Progenitor cell of endocrine pancreas (in vitro differentiated cells): ENCODE results near the gene GTF2H2. TPM values are rescaled to one million over a fixed set of nuclear protein-coding genes. Genes with fewer than 3 reads are reported as not detected.
A peak's percentile ranks its signal among the peaks of the same experiment; 100 is the strongest.
"Not testable (repeated sequence)": the region's sequence is repeated elsewhere in the genome, so short reads cannot be mapped to it uniquely, and the experiment has no call there.

ENCODE experiments used
- DNase-seq: peaks from one replicate; pipeline ENCODE4 v3.0.0; 2021; ENCODE audit warnings: low spot score; ENCODE audit not compliant: unreplicated experiment
- H3K27ac Mint-ChIP-seq: 2 replicates; pipeline ENCODE4 v1.8.0; 2021; ENCODE audit warnings: mild to moderate bottlenecking, moderate library complexity, mixed read lengths
- H3K27me3 Mint-ChIP-seq: 2 replicates; pipeline ENCODE4 v1.8.0; 2021; ENCODE audit warnings: mixed read lengths
- H3K36me3 Mint-ChIP-seq: 2 replicates; pipeline ENCODE4 v1.8.0; 2022; ENCODE audit warnings: mixed read lengths; ENCODE audit not compliant: insufficient read depth
- H3K4me1 Mint-ChIP-seq: 2 replicates; pipeline ENCODE4 v1.8.0; 2021; ENCODE audit warnings: low read depth, mixed read lengths
- H3K4me3 Mint-ChIP-seq: 2 replicates; pipeline ENCODE4 v1.8.0; 2021; ENCODE audit warnings: low read depth, mild to moderate bottlenecking, moderate library complexity, mixed read lengths
- H3K9me3 Mint-ChIP-seq: 2 replicates; pipeline ENCODE4 v1.8.0; 2021; ENCODE audit warnings: low read depth, mixed read lengths
- total RNA-seq: library from RNA; stranded (reverse); gene quantifications from 2 replicates; pipeline ENCODE4 v1.2.1, GENCODE V29; 2021
- TF ChIP-seq, protein P1 (sequence below): fragments of 200-600 bp; sonication (generic); IDR thresholded peaks from one replicate; pipeline ENCODE4 v1.5.0; 2021; ENCODE audit warnings: antibody characterized with exemption, mild to moderate bottlenecking; ENCODE audit not compliant: unreplicated experiment

Gene GTF2H2
- total RNA-seq, 1 donor from 2014 or later: 49.1 TPM

DNA sequence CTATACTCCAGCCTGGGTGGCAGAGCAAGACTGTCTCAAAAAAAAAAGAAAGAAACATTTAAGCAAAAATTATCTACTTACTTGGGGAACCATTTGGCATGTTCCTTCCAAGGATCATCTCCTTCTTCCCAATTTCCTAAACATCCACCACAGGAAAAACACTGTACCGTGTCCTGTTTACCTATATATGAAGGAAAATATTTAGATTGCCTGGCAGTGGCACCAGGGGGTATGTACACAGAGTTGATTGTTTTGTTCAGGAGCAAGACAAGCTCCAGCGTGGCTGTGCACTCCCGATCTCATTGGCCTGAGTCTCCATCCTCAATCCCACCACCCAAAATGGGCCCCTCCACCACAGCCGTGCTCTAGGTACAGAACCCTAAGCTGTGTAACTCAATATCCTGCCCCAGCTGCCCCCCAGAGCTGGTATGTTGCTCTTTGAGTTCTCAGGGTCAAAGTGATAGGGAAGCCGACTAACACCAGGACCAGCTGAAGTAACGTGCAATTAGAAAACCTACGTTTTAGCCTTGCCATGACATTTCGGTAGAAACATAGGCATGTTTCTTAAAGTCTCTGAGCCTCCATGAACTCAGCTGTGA, 56.2 kb downstream of the GTF2H2 start:
- Mint-ChIP-seq H3K27ac (peak overlapping the region; percentile 33), H3K27me3 (no peaks in the 10 kb centered on the region), H3K9me3 (no peaks in the 10 kb centered on the region), H3K4me1 (peaks cover 4% of the 10 kb centered on the region), H3K36me3 (no peaks in the 10 kb centered on the region), H3K4me3 (no peak overlapping the region)
- no peak for DNase-seq
- TF ChIP-seq, protein P1, sequence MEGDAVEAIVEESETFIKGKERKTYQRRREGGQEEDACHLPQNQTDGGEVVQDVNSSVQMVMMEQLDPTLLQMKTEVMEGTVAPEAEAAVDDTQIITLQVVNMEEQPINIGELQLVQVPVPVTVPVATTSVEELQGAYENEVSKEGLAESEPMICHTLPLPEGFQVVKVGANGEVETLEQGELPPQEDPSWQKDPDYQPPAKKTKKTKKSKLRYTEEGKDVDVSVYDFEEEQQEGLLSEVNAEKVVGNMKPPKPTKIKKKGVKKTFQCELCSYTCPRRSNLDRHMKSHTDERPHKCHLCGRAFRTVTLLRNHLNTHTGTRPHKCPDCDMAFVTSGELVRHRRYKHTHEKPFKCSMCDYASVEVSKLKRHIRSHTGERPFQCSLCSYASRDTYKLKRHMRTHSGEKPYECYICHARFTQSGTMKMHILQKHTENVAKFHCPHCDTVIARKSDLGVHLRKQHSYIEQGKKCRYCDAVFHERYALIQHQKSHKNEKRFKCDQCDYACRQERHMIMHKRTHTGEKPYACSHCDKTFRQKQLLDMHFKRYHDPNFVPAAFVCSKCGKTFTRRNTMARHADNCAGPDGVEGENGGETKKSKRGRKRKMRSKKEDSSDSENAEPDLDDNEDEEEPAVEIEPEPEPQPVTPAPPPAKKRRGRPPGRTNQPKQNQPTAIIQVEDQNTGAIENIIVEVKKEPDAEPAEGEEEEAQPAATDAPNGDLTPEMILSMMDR: no peak

DNA sequence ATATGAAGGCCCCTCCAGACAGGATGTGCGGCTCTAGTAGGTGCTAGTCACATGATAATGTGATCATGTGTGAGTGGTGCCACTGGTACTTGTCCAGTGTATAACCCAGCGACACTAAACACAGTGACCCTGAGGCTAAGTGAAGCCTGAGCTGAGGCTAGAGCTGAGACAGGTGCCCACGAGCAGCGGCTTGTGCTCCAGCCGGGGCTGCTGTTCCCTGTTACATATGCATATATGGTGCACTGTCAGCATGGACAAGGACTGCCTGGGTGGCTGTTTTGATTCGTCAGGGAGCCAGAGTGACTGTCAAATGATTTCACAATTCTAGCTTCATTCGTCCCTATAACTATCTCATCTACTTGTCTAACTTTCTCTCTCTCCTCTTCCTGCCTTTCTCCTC, 60.5 kb downstream of the GTF2H2 start:
- H3K36me3 Mint-ChIP-seq, H3K9me3 Mint-ChIP-seq, H3K27me3 Mint-ChIP-seq, H3K4me3 Mint-ChIP-seq, H3K4me1 Mint-ChIP-seq, H3K27ac Mint-ChIP-seq, DNase-seq: not testable (repeated sequence)

Other genes starting within 250 kb of the GTF2H2 start
- 22.3 and 36.5 TPM in 2 replicates for gene SERF1A, start 167.0 kb downstream of the GTF2H2 start, total RNA-seq
- gene SMN1, start 142.6 kb downstream of the GTF2H2 start, total RNA-seq: 42.9 and 47.0 TPM in 2 replicates
- 39.4 and 46.3 TPM in 2 replicates for gene NAIP, start 42.3 kb downstream of the GTF2H2 start, total RNA-seq